HG02852 (cell line): ENCODE results near the gene TMEM63B.
"Not testable (repeated sequence)": the region's sequence is repeated elsewhere in the genome, so short reads cannot be mapped to it uniquely, and the experiment has no call there.

Source experiments
- ATAC-seq: cut with Tn5 transposase; IDR thresholded peaks from one replicate; pipeline ENCODE4 v1.9.1; 2021; ENCODE audit warnings: mild to moderate bottlenecking, moderate library complexity; ENCODE audit not compliant: unreplicated experiment

The TMEM63B gene

GRCh38 chr6:44127186-44128019 is at the start of gene TMEM63B, which contains the start of gene MRPL14:
Gene TMEM63B (plus strand): TSS chr6:44127554. CDS start chr6:44134585, 7,031 bp downstream.
Gene MRPL14 (minus strand): TSS chr6:44127452. CDS start chr6:44116611, 10,841 bp downstream.
- peak; percentile 68 for ATAC-seq

- no peak for ATAC-seq
Measured at GRCh38 chr6:44078219-44078826, 49.0 kb upstream of the TMEM63B start.

- ATAC-seq: no peak
Measured at GRCh38 chr6:44078827-44079671, 48.3 kb upstream of the TMEM63B start.

- no peak for ATAC-seq
Measured at GRCh38 chr6:44079672-44080071, 47.7 kb upstream of the TMEM63B start.

- no peak for ATAC-seq
Measured at GRCh38 chr6:44080561-44081521, 46.5 kb upstream of the TMEM63B start.

GRCh38 chr6:44081753-44082152 is 45.6 kb upstream of the TMEM63B start:
- no peak for ATAC-seq

GRCh38 chr6:44082872-44083321 is 44.5 kb upstream of the TMEM63B start:
- no peak for ATAC-seq

GRCh38 chr6:44084231-44085014 is 42.9 kb upstream of the TMEM63B start:
- ATAC-seq: no peak

DNA sequence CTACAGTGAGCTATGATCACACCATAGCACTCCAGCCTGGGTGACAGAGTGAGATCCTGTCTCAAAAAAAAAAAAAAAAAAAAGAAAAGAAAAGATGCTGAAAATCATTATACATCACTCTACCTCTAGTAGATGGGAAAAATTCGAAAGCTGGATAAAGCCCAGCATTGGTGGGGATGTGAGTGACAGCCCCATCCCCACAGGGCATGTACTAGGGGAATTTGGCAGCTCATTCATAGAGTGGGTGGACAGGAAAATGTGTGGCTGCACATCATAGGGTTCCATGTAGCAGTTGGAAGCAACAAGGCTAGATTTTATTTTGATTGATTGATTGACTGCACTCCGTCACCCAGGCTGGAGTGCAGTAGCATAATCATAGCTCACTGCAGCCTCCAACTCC is 42.1 kb upstream of the TMEM63B start:
- no peak for ATAC-seq

GRCh38 chr6:44086931-44087574 is 40.3 kb upstream of the TMEM63B start:
- no peak for ATAC-seq

DNA sequence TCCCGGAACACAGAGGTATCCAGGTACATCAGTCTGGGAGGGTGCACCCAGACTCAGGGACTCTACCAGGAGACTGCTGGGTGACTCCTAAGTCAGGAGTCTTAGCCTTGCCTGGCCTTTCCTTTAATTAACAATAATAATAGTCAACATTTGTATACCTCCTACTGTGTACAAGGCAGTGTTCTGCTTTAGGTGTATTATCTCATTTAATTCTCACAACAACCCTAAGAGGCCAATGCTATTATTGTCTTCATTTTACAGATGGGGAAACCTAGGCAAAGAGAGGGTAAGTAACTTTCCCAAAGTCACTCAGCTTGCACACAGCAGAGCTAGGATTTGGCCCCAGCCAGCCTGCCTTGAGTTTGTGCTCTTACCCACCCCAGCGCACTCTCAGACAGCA is 39.7 kb upstream of the TMEM63B start:
- ATAC-seq: no peak

- ATAC-seq: no peak
Measured at GRCh38 chr6:44088827-44089590, 38.3 kb upstream of the TMEM63B start.

DNA sequence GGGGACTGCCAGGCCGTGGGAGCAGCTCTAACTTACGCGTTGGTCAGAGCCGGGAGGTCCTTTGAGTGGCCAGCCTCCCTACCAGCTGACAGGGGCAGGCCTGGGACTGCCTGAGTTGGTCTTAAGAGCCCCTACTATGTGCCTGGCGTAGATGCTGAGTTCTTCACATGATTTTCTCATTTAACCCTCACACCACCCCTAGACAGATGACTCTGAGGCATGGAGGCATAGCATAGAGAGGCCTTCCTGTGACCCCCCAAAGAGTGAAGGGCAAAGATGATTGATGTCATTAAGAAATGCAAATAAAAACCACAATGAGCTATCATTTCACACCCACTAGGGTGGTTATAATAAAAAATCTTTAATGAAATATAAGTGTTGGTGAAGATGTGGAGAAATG is 36.9 kb upstream of the TMEM63B start:
- ATAC-seq: no peak

GRCh38 chr6:44091356-44091755 is 36.0 kb upstream of the TMEM63B start:
- ATAC-seq: not testable (repeated sequence)

DNA sequence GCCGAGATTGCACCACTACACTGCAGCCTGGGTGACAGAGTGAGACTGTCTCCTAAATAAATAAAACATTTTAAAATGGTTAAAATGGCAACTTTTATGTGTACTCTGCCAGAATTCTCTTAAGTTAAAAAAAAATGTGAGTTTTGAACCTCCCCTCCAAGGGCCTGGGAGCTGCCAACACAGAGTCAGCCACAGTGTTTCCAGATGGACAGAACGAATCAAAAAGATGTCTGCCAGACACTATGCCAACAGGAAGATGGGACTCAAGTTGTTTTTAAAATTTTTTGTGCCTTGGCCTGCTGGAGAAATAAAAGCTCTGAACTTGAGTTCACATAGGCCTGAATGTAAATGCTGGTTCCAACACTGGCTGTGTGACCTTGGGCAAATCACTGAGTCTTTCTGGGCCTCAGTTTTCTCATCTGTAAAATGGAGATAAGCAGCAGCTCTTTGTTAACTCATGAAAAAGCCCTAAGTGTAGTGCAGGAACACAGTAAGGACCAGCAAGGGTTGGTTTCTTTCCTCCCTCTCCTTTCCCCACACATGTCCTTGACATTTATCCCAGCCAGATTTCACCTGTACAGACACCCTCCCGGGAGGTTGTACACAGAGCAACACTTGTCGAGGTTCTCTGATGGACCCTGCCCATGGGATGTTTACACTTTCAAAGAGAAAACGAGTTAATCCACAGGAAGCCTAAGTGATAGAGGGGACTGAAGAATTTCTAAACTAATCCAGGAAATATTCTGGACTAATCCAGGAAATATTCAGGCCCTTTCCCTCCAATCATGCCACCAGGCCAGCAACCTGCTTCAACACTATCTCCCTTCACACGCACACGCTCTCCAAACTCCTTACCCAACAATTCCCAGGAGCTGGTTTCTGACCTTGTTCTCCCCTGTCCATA is 35.1 kb upstream of the TMEM63B start:
- no peak for ATAC-seq

GRCh38 chr6:44093066-44093465 is 34.3 kb upstream of the TMEM63B start:
- ATAC-seq: no peak

DNA sequence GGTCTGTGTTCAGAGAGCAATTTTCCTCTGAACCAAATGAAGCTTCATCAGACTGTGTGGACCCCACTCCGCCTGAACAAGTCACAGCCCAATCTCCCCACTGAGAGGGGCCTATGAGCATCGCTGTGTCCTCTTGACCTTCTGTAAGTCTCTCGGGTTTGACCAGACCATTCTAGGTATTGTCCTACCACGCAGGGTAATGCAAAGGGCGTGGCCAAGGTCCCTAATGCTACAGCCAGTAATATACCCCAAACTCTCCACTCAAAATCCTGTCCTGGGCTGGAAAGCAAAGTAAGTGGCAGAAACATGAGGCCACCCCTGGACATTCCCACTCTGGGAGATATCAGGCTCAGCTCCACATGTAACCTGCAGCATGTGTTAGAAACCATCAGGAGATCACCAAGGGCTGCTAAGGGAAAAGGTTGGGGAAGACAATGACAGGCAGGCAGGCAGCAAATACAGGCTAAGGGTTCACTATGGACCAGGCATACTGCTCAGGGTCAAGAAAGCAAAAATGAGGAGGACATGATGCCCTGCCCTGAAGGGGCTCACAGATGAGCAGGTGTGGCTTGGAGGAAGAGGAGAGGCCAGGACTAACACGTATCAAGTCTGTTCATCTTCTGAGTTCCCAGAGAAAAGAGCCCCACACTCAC is 33.5 kb upstream of the TMEM63B start:
- no peak for ATAC-seq
